ENCODE measurements around the gene RNF208. TPM values are rescaled to one million over a fixed set of nuclear protein-coding genes. Genes with fewer than 3 reads are reported as not detected.

The RNF208 gene
- total and polyA plus RNA-seq, 7 donors = 4.8 to 12.8 (median 6.4) TPM

GRCh38 chr9:137206602-137207001 is 15.4 kb downstream of the RNF208 start:
- 71 to 78% (median 76%) methylated on average over 7 of the region's 7 CpGs for WGBS, 3 donors
- H3K27ac ChIP-seq = no peak overlapping the region
- no peak for TF ChIP-seq CTCF (IDR thresholded peaks at IDR 0.05)
- H3K4me1 ChIP-seq = peaks cover 43% of the 10 kb centered on the region
- ATAC-seq = no peak
- H3K4me3 ChIP-seq = peak overlapping the region; percentile 81
- H3K36me3 ChIP-seq (ENCODE audit: insufficient read depth in 1 of 2, low read depth in 1 of 2) = no peaks in the 10 kb centered on the region
- no peaks in the 10 kb centered on the region for H3K27me3 ChIP-seq (ENCODE audit: insufficient read depth in 3 of 3, low read length in 2 of 3)
- intact Hi-C loops (cut with DNase I) = no loop called here
- H3K9me3 ChIP-seq = no peaks in the 10 kb centered on the region
- no peak for DNase-seq

DNA sequence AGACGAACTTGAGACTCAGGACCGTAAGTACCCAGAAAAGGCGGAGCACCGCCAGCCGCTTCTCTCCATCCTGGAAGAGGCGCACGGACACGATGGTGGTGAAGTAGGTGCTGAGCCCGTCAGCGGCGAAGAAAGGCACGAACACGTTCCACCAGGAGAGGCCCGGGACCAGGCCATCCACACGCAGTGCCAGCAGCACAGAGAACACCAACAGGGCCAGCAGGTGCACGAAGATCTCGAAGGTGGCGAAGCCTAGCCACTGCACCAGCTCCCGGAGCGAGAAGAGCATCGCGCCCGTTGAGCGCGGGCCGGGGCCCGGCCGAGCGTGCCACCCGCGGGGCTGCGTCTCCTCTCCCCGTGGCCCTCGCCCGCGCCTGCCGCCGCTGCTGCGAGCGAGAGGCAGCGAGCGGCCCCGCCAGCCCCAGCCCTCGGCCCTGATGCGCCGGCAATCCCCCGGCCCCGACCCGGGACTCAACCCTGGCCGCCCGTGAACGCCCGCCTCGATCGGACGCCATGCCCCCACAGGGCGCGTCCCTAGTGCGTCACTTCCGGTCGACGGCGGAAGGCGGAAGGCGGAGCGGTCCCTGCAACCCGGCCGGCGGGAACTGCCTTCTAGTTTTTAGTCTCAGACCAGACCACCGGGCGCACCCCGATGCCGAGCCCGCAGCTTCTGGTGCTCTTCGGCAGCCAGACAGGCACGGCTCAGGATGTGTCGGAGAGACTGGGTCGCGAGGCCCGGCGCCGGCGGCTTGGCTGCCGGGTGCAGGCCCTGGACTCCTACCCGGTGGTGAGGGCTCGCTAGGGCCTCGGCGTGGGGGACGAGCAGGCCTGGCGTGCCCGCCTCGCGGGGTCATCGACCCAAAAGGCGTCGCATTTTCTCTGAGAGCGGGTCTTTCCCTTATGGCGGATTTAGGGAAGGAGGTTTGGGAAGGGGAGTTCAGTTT is 16.6 kb downstream of the RNF208 start, which contains the start of the genes NDOR1 and TMEM203:
Gene NDOR1 (plus strand): TSS at position 575 of the 944 bp plus-strand sequence. CDS start 78 bp downstream, at position 653.
Gene TMEM203 (minus strand): TSS at position 523 of the 944 bp plus-strand sequence. CDS start 234 bp downstream, at position 289.
- intact Hi-C loops (cut with DNase I) = loop anchor here in 1 of 2 donors (1.0 kb wide), 1 partner anchor 17 kb away; the partner anchor contains the start of genes ANAPC2 and SSNA1
- TF ChIP-seq CTCF (IDR thresholded peaks at IDR 0.05) = no peak
- peak within 1 kb of the TSS; percentile 84 for H3K27ac ChIP-seq
- peak; percentile 64 to 78 (median 69) for ATAC-seq
- peaks cover 49% of the 10 kb centered on the region for H3K4me1 ChIP-seq
- H3K36me3 ChIP-seq (ENCODE audit: insufficient read depth in 1 of 2, low read depth in 1 of 2) = no peaks in the 10 kb centered on the region
- H3K9me3 ChIP-seq = no peaks in the 10 kb centered on the region
- H3K27me3 ChIP-seq (ENCODE audit: insufficient read depth in 3 of 3, low read length in 2 of 3) = no peaks in the 10 kb centered on the region
- H3K4me3 ChIP-seq = peak within 1 kb of the TSS; percentile 81
- WGBS, 3 donors = 0 to 1% (median 0%) methylated on average over 83 to 98 of the region's 98 CpGs
- DNase-seq = peak; percentile 94 to 96

GRCh38 chr9:137204731-137205125 is 17.3 kb downstream of the RNF208 start:
- WGBS, 3 donors = 11 to 12% (median 12%) methylated on average over 21 of the region's 21 CpGs
- DNase-seq = peak in 1 of 2 donors; percentile 11
- Histone ChIP-seq H3K36me3 (ENCODE audit: insufficient read depth in 1 of 2, low read depth in 1 of 2) (no peaks in the 10 kb centered on the region), H3K4me3 (peak overlapping the region; percentile 81), H3K9me3 (no peaks in the 10 kb centered on the region), H3K27me3 (ENCODE audit: insufficient read depth in 3 of 3, low read length in 2 of 3) (no peaks in the 10 kb centered on the region), H3K4me1 (peaks cover 51% of the 10 kb centered on the region), H3K27ac (peak overlapping the region; percentile 84)
- ATAC-seq = no peak
- TF ChIP-seq CTCF (IDR thresholded peaks at IDR 0.05) = no peak
- intact Hi-C loops (cut with DNase I) = loop anchor here in 1 of 2 donors (1.0 kb wide), 1 partner anchor 16 kb away; the partner anchor contains the start of genes ANAPC2 and SSNA1

GRCh38 chr9:137202966-137203365 is 19.1 kb downstream of the RNF208 start:
- no peak for TF ChIP-seq CTCF (IDR thresholded peaks at IDR 0.05)
- Histone ChIP-seq H3K27me3 (ENCODE audit: insufficient read depth in 3 of 3, low read length in 2 of 3) (no peaks in the 10 kb centered on the region), H3K9me3 (no peaks in the 10 kb centered on the region), H3K27ac (no peak overlapping the region), H3K36me3 (ENCODE audit: insufficient read depth in 1 of 2, low read depth in 1 of 2) (no peaks in the 10 kb centered on the region), H3K4me3 (peak overlapping the region; percentile 81), H3K4me1 (peaks cover 68% of the 10 kb centered on the region)
- DNase-seq = no peak
- intact Hi-C loops (cut with DNase I) = no loop called here
- no peak for ATAC-seq
- WGBS, 3 donors = 50 to 63% (median 56%) methylated on average over 8 of the region's 8 CpGs
